Dedifferentiated amniotic fluid mesenchymal stem cell (primary cell): ENCODE data around the gene ESM1.

Experiments
- DNase-seq: peaks from one replicate; pipeline ENCODE4 v3.0.0-alpha.2; 2016; ENCODE audit errors: extremely low spot score

Gene ESM1

DNA sequence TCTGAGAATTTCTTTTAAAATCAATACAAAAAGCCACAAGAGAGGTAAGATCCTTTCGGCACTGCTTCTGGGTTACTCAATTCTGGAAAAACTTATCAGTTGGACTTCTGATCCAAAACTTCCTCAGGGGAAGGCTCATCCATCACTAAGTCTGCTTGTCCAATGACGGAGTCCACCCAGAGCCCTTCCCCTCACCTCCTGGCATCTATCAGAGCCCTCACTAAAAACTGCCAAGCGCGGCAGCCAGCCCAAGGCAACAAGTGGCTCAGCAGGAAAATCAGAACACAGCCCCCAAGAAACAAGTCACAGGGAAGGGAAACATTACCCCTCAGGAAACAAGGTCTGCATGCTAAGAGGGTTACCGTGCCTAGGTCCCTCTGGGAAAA is 869 bp upstream of the ESM1 start:
- no peak for DNase-seq

GRCh38 chr5:54981928-54982327 is 3.5 kb downstream of the ESM1 start:
- no peak for DNase-seq

GRCh38 chr5:54975701-54976100 is 9.7 kb downstream of the ESM1 start:
- DNase-seq, result no peak

- no peak for DNase-seq
These were observed 15.3 kb downstream of the ESM1 start for GRCh38 chr5:54969856-54970828.

DNA sequence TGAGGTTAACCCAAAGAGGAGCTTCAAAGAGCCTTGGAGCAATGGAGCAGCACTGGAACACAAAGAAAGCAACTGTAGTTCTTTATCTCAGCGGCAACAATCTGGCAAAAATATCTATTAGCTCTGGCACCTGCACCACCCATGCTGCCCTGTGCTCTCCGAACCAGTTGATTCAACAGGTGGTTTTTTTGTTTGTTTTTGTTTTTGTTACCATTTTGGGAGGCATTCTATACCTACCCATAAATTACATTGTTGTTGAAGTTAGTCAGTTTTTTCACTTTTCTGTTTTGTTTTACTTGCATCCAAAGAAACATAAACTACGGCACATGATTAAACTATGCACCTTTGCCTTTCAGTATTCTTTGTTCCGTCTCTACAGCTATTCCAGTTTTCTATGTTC is 16.2 kb downstream of the ESM1 start:
- no peak for DNase-seq

DNA sequence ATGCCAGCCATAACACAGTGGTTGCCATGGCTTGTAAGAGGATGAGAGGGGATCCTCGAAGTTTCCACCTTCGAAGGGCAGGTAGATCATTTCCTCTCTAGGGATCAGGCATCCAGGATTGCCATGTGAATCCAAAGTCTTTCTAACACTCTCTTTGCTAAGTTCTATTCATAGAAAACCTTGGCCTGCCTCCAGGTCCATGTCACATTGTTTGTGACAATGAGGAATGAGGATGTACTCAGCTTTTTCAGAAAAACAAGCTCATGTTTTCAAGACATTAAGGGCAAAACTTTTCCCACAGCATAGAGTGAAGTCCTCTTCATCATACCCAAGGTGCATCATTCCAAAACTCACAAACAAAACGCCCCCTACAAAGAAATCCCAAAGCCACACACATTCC is 19.6 kb downstream of the ESM1 start:
- no peak for DNase-seq

DNA sequence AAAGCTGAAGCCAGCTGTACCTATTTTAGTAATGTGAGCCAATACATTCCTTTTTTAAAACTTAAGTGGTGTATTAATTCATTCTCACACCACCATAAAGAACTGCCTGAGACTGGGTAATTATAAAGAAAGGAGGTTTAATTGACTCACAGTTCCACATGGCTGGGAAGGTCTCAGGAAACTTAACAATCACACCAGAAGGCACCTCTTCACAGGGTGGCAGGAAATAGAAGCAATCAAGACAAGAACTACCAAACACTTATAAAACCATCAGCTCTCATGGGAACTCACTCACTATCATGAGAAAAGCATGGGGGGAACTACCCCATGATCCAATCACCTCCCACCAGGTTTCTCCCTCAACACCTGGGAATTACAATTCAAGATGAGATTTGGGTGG is 21.0 kb downstream of the ESM1 start:
- no peak for DNase-seq

DNA sequence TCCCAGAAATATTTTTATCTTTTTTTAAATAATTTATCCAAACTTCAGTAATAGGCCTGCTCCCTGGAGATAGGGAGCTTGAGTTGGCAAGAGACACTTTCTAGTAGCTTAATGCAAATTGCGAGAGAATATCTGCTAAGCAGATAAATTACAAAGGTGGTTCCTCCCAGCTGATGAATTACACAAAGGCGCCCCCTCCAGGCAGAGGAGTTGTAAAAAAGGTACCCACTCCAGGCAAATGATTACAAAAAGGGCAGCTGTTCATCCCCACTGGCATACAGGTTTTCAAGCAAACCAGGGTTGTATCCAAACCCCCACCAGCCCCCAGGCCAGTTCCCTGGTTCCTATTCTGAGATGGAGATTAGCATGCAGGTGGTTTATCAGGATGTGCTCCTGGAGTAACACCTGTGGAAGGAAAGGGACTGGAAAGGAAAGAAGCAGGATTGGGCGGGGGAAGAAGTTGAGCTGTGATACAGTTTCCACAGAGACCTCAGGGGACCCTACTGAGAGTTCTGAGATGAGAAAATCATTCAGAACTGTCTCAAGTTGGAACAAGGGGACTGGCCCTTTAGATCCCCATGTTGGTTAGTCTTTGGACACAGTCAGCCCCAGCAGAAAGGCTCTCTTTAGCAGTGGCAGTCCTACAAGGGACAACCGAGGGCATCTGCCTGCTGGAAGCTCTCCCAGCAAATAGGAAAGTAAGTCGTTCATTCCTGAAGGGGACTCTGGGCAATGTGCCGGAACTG is 25.5 kb downstream of the ESM1 start:
- no peak for DNase-seq

DNA sequence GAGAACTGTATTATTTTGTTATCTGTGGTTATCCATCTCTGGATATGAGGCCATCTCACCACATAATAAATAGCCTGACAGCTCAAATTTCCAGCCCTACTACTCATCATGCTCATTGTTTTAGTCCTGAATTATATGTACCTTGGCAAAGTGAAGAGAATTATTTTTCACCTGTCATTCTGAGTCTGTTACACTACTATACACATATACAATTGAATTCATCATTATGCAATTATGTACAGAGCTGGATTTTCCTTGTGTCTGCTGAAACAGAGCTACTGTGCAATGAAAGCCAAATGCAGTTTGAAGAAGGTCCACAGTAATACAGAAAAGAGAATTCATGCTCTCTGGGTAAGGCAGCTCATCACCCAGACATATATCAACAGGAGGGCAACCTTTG is 28.5 kb downstream of the ESM1 start:
- no peak for DNase-seq

GRCh38 chr5:54947187-54947586 is 38.2 kb downstream of the ESM1 start:
- no peak for DNase-seq

DNA sequence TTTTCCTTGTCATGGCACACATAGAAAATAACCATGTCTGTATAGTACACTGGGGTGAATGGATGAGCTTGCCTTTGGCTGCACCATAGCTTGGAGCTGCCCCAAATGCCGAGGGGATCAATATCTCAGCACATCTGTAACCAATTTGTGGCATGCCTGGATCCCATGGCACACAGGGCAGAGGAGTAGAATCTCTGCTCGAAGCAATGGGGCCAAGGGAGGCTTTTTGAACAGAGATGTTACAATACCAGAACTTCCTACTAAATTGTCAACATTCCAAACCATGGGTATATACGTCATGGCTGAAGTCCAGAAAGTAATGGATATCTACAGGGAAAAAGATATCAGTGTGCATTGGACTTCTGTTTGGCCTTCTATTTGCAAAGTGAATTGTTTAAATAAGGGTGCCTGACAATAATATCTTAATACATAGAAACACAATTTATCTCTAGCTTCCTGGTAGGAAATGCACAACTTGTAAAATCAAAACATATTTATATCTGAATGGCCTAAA is 39.0 kb downstream of the ESM1 start:
- DNase-seq, result no peak

DNA sequence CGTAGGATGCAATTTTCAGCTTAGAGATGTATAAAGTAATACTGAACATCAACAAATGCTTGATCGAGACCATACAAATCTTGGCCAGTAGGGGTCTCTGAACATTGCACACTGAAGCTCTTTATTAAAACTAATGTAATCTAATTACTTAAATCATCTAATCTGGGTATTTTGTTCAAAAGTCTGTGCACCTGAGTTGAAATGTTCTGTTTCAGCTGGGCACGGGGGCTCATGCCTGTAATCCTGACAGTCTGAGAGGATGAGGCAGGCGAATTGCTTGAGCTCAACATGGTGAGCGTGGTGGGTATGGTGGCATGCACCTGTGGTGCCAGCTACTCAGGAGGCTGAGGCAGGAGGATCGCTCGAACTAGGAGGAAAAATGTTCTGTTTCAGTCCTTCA is 41.0 kb downstream of the ESM1 start:
- DNase-seq, result peak; percentile 15

DNA sequence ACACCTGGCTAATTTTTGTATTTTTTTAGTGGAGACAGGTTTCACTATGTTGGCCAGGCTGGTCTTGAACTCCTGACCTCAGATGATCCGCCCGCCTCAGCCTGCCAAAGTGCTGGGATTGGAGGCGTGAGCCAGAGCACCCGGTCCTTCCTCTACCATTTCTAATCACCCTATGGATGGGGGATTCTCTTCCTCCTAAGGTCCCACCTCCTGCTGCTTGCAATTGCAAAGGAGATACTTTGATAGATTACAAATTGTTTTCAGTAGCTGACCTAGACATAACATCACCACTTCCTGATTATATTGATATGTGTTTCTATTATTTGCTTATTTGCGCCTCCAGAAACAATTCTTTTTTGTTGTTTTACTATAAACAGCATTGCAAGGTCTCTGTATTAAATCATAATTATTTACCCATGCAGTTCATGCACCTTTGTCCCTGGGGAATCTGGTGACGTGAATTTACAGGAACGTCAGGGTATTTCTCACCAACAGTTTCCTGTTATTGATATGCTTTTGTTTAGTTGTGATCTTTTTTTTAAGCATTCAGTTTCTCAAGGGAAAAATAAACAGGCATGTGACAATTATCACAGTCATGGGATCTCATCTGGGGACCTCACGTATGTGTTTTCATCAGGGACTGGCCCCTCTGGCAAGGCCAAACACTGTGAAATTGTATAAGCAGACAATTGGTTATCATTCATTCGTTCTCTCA is 43.2 kb downstream of the ESM1 start:
- DNase-seq, result no peak

- no peak for DNase-seq
These were observed 49.2 kb downstream of the ESM1 start for GRCh38 chr5:54936201-54936600.

DNA sequence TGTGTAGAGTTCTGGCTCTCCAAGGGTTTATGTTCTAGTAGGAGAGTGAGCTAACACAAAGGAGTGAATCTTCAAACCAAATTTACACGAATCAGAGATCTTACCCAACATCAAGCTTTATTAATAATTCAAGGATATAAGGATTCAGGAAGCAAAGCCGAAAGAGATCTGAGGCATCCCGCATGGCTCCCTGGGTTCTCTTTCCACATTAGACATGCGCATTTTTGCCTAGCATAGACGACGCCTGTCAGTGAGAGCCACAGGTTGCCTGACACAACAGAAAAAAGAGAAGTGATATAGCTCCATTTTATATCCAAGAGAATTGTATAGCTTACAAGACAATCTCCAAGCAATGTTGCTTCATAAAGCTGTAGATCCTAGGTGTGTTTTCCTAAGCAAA is 52.6 kb downstream of the ESM1 start:
- DNase-seq, result no peak

DNA sequence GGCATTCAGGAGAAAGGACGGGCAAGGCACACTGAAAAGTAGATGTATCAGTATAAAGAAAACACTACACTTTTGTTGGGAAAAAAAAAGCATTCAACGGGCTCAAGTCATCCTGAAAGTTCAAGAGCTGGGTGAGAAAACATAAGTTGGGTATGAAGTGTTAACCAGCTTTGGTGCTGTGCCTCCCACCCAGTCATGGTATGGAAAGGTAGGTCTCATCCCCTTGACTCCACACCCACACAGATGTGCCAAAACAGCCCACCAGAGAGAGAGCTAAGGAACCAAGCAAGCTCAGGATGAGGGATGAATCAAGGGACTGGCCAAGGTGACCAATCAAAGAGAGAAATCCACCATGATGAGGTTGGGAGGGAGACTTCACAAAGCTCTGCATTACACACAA is 54.7 kb downstream of the ESM1 start:
- DNase-seq, result no peak
